K562 (cell line): ENCODE measurements around the gene DYNLT4. TPM values are rescaled to one million over a fixed set of nuclear protein-coding genes. Genes with fewer than 3 reads are reported as not detected.

ENCODE experiments used
- BRD9 ChIP-seq: fragments of 450-650 bp; IDR thresholded peaks from 2 replicates; pipeline ENCODE4 v1.6.1; 2018; ENCODE audit warnings: low read depth; ENCODE audit not compliant: partially characterized antibody
- CAMTA2 ChIP-seq: fragments of 250-450 bp; sonication (Bioruptor Pico); conservative IDR thresholded peaks from 2 replicates; pipeline ENCODE4 v1.5.1; 2022
- CEBPZ ChIP-seq: fragments of 150-350 bp; IDR thresholded peaks from 2 replicates; pipeline ENCODE4 v1.6.1; 2014; ENCODE audit warnings: low read depth, mild to moderate bottlenecking, low read length, borderline replicate concordance
- ELF4 ChIP-seq: fragments of 450-650 bp; formaldehyde crosslinking; IDR thresholded peaks from 2 replicates; pipeline ENCODE4 v1.4.0; 2022; ENCODE audit warnings: missing genetic modification characterization
- HDAC8 ChIP-seq: fragments of 450-650 bp; IDR thresholded peaks from 2 replicates; pipeline ENCODE4 v1.6.1; 2016; ENCODE audit warnings: mild to moderate bottlenecking, missing genetic modification characterization, moderate library complexity, missing compliant biosample characterization
- HOMEZ ChIP-seq: fragments of 250-450 bp; sonication (Bioruptor Pico); IDR thresholded peaks from 2 replicates; pipeline ENCODE4 v1.4.0; 2020; ENCODE audit warnings: mild to moderate bottlenecking, moderate library complexity
- KDM5B ChIP-seq: fragments of 200-600 bp; sonication (generic); IDR thresholded peaks from 2 replicates; pipeline ENCODE4 v1.6.1; 2012; ENCODE audit warnings: low read depth, mild to moderate bottlenecking, moderate library complexity, low read length, control low read depth, inconsistent platforms; ENCODE audit not compliant: insufficient replicate concordance
- MCM7 ChIP-seq, 2 experiments: fragments of 450-650 bp; IDR thresholded peaks; 2 replicates each; pipeline ENCODE4 v1.6.1; 2016 to 2018
- PRDM10 ChIP-seq: fragments of 450-650 bp; IDR thresholded peaks from 2 replicates; pipeline ENCODE4 v1.6.1; 2018; ENCODE audit not compliant: partially characterized antibody
- SOX6 ChIP-seq: fragments of 450-650 bp; IDR thresholded peaks from 2 replicates; pipeline ENCODE4 v1.6.1; 2014; ENCODE audit warnings: mild to moderate bottlenecking
- SRSF7 ChIP-seq: fragments of 200-400 bp; formaldehyde crosslinking; optimal IDR thresholded peaks from 2 replicates; pipeline ENCODE3; 2017; ENCODE audit warnings: mild to moderate bottlenecking, low read depth, low read length
- STAT6 ChIP-seq: sonication (generic); formaldehyde crosslinking; IDR thresholded peaks from 2 replicates; pipeline ENCODE4 v1.8.1; 2023; ENCODE audit warnings: mild to moderate bottlenecking, missing genetic modification reagents
- TAL1 ChIP-seq: fragments of 450-650 bp; IDR thresholded peaks from 2 replicates; pipeline ENCODE4 v1.6.1; 2016; ENCODE audit warnings: mild to moderate bottlenecking
- ZBTB43 ChIP-seq: sonication (generic); formaldehyde crosslinking; IDR thresholded peaks from 2 replicates; pipeline ENCODE4 v1.8.0; 2023; ENCODE audit warnings: mild to moderate bottlenecking, missing genetic modification reagents
- polyA plus RNA-seq, 8 experiments: library from polyadenylated mRNA; depleted of rRNA in 4 of 8; stranded (reverse) in 5 of 8; unstranded in 3 of 8; fragments of >200 nt; fragmentation: Nextera tagmentation in 2 of 8; fragmentation: Illumina TruSeq in 1 of 8; extraction: Ambion mirVana in 2 of 8; extraction: Trizol in 1 of 8; gene quantifications; 2 replicates each; pipeline versions ENCODE4 v1.2.1 to v1.2.3, GENCODE V29; 2011 to 2014; ENCODE audit warnings: inconsistent platforms in 1 of 8, missing spikeins in 1 of 8
- total RNA-seq, 7 experiments: library from RNA; depleted of rRNA in 6 of 7; stranded (reverse); fragments of >200 nt in 6 of 7; fragmentation: Illumina TruSeq in 2 of 7; extraction: Trizol in 2 of 7; gene quantifications; 2 replicates each; pipeline versions ENCODE4 v1.2.1 to v1.2.3, GENCODE V29; 2011 to 2021; ENCODE audit warnings: low replicate concordance in 1 of 7

DYNLT4 gene
- total and polyA plus RNA-seq, 9 of the 15 experiments (the other 6 are each of a cell fraction or from before 2014, with no cell fraction given), result 0.29 to 0.73 TPM; not detected in 7

GRCh38 chr1:44820328-44821239 is 13.4 kb upstream of the DYNLT4 start (continued):
- TF ChIP-seq CEBPZ, result no peak
- TF ChIP-seq MCM7 (IDR thresholded peaks at IDR 0.05), result no peak
- TF ChIP-seq ZBTB43 (CRISPR knock-in tag), result no peak
- 0 out of 2 replicates have a peak, but pooled peaks have one; percentile 27 for TF ChIP-seq STAT6 (CRISPR knock-in tag)
- no peak for TF ChIP-seq ELF4 (CRISPR knock-in tag)
- TF ChIP-seq SRSF7, result no peak
- TF ChIP-seq HOMEZ (CRISPR knock-in tag), result no peak
- TF ChIP-seq KDM5B, result no peak
- no peak for TF ChIP-seq CAMTA2 (CRISPR knock-in tag)
- no peak for TF ChIP-seq TAL1
- TF ChIP-seq PRDM10, result no peak
- no peak for TF ChIP-seq SOX6
- peak; percentile 73; the same call in 1 of the 2 replicates for TF ChIP-seq HDAC8 (tag)
- TF ChIP-seq BRD9, result no peak
